HFF-Myc (cell line): Measurements from ENCODE around the gene PWP2.
"Not testable (repeated sequence)": the region's sequence is repeated elsewhere in the genome, so short reads cannot be mapped to it uniquely, and the experiment has no call there.

Experiments used
- DNase-seq: peaks from one replicate; pipeline ENCODE4 v3.0.0-alpha.2; 2011; ENCODE audit warnings: low read depth; ENCODE audit errors: extremely low read depth
- H3K4me3 ChIP-seq: replicated peaks from 2 replicates; pipeline ENCODE4 v1.5.1; 2011; ENCODE audit warnings: low read depth, mild to moderate bottlenecking, control low read depth, low read length
- TF ChIP-seq, protein P1 (sequence below): IDR thresholded peaks from 2 replicates; pipeline ENCODE4 v1.5.1; 2012; ENCODE audit warnings: mild to moderate bottlenecking, low read depth, low read length, control low read depth; ENCODE audit errors: missing control alignments

PWP2 gene

DNA sequence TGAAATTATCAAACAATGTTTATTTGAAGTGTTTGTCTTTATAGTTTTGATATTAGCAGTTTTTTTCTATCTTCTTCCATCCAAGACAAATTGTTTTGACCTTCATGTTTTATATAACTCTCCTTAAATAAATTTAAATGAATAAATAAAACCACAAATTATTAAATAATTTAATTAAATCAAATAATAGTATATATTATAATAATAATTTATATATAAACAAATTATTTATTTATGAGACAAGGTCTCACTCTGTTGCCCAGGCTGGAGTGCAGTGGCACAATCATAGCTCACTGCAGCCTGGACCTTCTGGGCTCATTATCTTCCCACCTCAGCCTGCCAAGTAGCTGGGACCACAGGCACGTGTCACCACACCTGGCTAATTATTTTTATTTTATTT lies 12.4 kb upstream of the PWP2 start:
- TF ChIP-seq, protein P1, sequence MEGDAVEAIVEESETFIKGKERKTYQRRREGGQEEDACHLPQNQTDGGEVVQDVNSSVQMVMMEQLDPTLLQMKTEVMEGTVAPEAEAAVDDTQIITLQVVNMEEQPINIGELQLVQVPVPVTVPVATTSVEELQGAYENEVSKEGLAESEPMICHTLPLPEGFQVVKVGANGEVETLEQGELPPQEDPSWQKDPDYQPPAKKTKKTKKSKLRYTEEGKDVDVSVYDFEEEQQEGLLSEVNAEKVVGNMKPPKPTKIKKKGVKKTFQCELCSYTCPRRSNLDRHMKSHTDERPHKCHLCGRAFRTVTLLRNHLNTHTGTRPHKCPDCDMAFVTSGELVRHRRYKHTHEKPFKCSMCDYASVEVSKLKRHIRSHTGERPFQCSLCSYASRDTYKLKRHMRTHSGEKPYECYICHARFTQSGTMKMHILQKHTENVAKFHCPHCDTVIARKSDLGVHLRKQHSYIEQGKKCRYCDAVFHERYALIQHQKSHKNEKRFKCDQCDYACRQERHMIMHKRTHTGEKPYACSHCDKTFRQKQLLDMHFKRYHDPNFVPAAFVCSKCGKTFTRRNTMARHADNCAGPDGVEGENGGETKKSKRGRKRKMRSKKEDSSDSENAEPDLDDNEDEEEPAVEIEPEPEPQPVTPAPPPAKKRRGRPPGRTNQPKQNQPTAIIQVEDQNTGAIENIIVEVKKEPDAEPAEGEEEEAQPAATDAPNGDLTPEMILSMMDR, result no peak
- DNase-seq, result no peak
- H3K4me3 ChIP-seq, result no peak overlapping the region

GRCh38 chr21:44098507-44098906 lies 8.7 kb upstream of the PWP2 start:
- not testable (repeated sequence) for DNase-seq, H3K4me3 ChIP-seq

GRCh38 chr21:44098964-44099363 lies 8.2 kb upstream of the PWP2 start:
- H3K4me3 ChIP-seq, DNase-seq: not testable (repeated sequence)

- H3K4me3 ChIP-seq, result peak overlapping the region; percentile 34
- not testable (repeated sequence) for DNase-seq
Measured at GRCh38 chr21:44107589-44107988, 390 bp downstream of the PWP2 start.

DNA sequence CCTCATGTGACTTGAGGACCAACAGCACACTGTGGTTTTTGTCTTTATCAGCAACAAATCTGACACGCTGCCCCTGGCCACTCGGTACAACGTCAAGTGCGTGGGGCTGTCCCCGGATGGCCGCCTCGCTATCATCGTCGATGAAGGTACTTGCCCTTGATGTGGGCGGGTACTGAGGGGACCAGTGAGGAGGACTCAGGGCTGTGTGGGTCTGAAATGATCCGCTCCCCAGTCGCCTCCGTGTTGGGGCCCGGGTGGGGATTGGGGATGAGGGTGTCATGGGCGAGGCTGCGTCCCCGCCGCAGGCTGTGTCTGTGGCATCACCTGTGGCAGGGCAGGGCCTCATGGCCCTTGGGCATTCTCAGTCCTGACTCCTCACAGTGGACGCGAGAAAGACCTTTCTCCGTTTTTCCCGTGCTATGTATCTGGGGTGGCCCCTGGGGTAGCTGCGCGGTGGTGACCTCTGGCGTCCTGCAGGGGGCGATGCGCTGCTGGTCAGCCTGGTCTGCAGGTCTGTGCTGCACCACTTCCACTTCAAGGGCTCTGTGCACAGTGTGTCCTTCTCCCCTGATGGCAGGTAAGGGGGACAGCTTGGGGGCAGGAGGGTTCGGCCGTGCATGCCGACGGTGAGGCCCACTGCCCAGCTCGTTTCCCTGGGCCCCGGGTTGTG lies 6.6 kb downstream of the PWP2 start:
- H3K4me3 ChIP-seq, DNase-seq: not testable (repeated sequence)

- not testable (repeated sequence) for DNase-seq, H3K4me3 ChIP-seq
Measured at GRCh38 chr21:44122131-44122530, 14.9 kb downstream of the PWP2 start.

DNA sequence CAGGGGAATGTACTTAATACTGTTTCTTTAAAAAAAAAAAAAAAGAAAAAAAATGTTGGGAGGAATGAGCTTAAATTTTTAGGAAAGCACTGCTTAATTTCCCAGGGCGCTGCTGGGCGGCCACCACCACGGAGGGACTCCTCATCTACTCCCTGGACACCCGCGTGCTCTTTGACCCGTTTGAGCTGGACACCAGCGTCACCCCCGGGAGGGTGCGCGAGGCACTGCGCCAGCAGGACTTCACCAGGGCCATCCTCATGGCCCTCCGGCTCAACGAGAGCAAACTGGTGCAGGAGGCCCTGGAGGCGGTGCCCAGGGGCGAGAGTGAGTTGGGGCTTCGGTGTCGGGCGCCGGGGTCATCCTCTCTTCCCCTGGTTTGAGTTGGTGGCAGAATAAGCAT lies 20.6 kb downstream of the PWP2 start:
- not testable (repeated sequence) for H3K4me3 ChIP-seq, DNase-seq

- not testable (repeated sequence) for DNase-seq, H3K4me3 ChIP-seq
Measured at GRCh38 chr21:44133715-44134057, 26.5 kb downstream of the PWP2 start.

- not testable (repeated sequence) for DNase-seq, H3K4me3 ChIP-seq
Measured at GRCh38 chr21:44134732-44135131, 27.5 kb downstream of the PWP2 start.

DNA sequence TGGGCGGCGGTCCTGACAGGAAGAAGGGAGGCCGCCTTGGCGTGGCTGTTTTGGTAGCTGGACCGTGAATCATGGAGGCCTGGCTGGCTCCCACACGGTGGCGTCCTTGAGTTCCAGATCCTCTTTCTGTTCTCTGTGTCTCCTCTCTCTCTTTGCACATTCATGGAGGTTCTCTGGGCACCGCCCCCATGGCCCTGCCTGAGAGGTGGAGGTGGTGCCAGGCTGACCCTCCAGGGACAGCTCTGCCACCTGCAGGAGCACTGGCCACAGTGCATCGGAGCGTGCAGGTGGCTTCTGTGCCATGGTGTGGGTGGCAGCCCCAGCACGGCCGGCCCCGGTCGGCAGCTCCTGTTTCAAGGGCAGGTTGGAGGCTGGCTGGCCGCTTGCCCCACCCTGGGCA lies 30.8 kb downstream of the PWP2 start:
- DNase-seq, result not testable (repeated sequence)

GRCh38 chr21:44139787-44140551 lies 32.8 kb downstream of the PWP2 start:
- H3K4me3 ChIP-seq, DNase-seq: not testable (repeated sequence)

More for the DNA sequence above, 30.8 kb downstream of the PWP2 start:
- H3K4me3 ChIP-seq, result not testable (repeated sequence)

GRCh38 chr21:44140552-44140932 lies 33.3 kb downstream of the PWP2 start:
- DNase-seq, H3K4me3 ChIP-seq: not testable (repeated sequence)

DNA sequence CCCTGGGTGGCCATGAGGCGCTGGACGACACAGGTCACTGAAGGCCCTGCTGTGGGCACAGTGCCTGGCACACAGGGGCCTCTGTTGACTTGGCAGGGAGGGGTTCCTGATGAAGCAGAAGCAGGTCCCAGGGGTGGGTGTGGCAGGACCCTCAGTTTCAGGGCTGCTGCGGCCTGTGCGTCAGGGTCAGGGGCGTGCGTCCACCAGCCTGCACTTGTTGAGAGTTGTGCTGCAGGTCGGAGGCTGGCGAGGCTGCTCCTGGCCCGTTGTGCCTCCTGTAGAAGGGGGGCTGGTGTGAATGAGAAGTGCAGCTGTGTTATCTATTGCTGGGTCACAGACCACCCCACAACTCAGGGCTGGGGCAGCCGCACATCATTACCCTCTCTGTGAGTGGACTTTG lies 35.3 kb downstream of the PWP2 start:
- not testable (repeated sequence) for H3K4me3 ChIP-seq, DNase-seq

- not testable (repeated sequence) for H3K4me3 ChIP-seq, DNase-seq
Measured at GRCh38 chr21:44143380-44143779, 36.2 kb downstream of the PWP2 start.

DNA sequence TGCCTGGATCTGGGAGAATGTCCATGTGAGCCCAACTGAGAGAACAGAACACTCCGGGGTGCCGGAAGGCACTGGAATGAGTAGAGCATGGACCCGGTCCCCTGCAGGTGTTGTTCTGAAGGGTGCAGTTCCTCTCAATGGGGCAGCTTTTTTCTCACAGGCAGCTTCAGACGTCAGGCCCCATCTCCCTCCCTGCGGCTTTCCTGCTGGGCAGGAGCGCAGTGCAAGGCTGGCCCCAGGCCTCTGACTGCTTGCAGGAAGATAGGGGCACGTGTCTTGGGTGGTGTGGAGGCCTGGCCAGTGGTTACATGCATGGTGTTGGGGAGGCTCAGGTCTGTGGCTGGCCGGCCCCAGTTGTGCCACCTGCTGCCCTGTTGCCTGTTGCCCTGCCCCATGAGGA lies 36.8 kb downstream of the PWP2 start:
- not testable (repeated sequence) for DNase-seq, H3K4me3 ChIP-seq

GRCh38 chr21:44144784-44145602 lies 37.8 kb downstream of the PWP2 start:
- not testable (repeated sequence) for H3K4me3 ChIP-seq, DNase-seq

DNA sequence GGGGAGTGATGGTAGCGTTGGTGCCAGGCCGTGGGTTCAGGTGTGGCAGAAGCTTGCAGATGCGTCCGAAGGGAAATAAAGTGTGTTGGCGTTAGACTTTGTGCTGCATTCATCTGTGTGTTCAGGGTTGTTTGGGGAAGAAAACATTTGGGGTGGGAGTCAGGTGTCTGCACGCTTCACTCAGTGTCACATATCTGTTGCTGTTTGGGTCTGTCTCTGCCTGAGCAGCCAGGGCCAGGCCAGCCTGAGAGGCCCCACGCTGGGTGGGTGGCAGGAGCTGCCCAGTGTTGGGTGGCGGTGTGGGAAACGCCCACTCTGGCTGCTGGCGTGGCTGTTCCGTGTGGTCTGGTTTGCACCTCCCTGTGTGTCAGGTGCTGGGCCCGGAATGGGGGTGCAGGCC lies 38.4 kb downstream of the PWP2 start:
- DNase-seq, H3K4me3 ChIP-seq: not testable (repeated sequence)
